Neuronal stem cell (in vitro differentiated cells): ENCODE data around the gene PRDM2.

Experiments
- DNase-seq: peaks from one replicate; pipeline ENCODE4 v3.0.0-alpha.2; 2013; ENCODE audit warnings: low spot score
- H2AFZ ChIP-seq: one replicate; pipeline ENCODE4 v1.6.1; 2013; ENCODE audit warnings: mild to moderate bottlenecking, low read length, inconsistent platforms
- H2AK5ac ChIP-seq: 2 replicates; pipeline ENCODE4 v1.6.1; 2013; ENCODE audit warnings: low read depth, mild to moderate bottlenecking, inconsistent platforms, low read length, moderate library complexity, mixed read lengths
- H2BK120ac ChIP-seq: 2 replicates; pipeline ENCODE4 v1.6.1; 2013; ENCODE audit warnings: low read depth, mild to moderate bottlenecking, inconsistent platforms, low read length, moderate library complexity, mixed read lengths
- H2BK12ac ChIP-seq: one replicate; pipeline ENCODE4 v1.6.1; 2013; ENCODE audit warnings: low read length, inconsistent platforms
- H2BK15ac ChIP-seq: 2 replicates; pipeline ENCODE4 v1.6.1; 2013; ENCODE audit warnings: mild to moderate bottlenecking, low read length, inconsistent platforms, mixed read lengths
- H2BK5ac ChIP-seq: one replicate; pipeline ENCODE4 v1.6.1; 2013; ENCODE audit warnings: inconsistent platforms, mild to moderate bottlenecking, low read length, moderate library complexity
- H3K14ac ChIP-seq: one replicate; pipeline ENCODE4 v1.6.1; 2013; ENCODE audit warnings: low read length, inconsistent platforms
- H3K18ac ChIP-seq: 2 replicates; pipeline ENCODE4 v1.6.1; 2013; ENCODE audit warnings: low read length, inconsistent platforms
- H3K23ac ChIP-seq: 2 replicates; pipeline ENCODE4 v1.6.1; 2013; ENCODE audit warnings: low read depth, mild to moderate bottlenecking, mixed read lengths, low read length, inconsistent platforms; ENCODE audit not compliant: poor library complexity
- H3K27ac ChIP-seq: replicated peaks from 3 replicates; pipeline ENCODE4 v1.5.1; 2013; ENCODE audit warnings: low read length, inconsistent platforms
- H3K27me3 ChIP-seq, 3 experiments: 2 replicates each; pipeline ENCODE4 v1.6.1; 2013; ENCODE audit warnings: low read length in 3 of 3, mild to moderate bottlenecking in 2 of 3, inconsistent platforms in 1 of 3, low read depth in 1 of 3, mixed read lengths in 1 of 3, moderate library complexity in 1 of 3; ENCODE audit not compliant: control insufficient read depth in 3 of 3, insufficient read depth in 3 of 3
- H3K36me3 ChIP-seq, 2 donors: replicated peaks in 1 of 2; 2 replicates each; pipeline ENCODE4 v1.6.1; 2013; ENCODE audit warnings: low read length in 2 of 2; ENCODE audit not compliant: control insufficient read depth in 2 of 2, insufficient read depth in 2 of 2
- H3K4ac ChIP-seq: 2 replicates; pipeline ENCODE4 v1.6.1; 2013; ENCODE audit warnings: inconsistent platforms, mild to moderate bottlenecking, low read length, moderate library complexity
- H3K4me1 ChIP-seq, 2 donors: 1 replicate in 1 of 2; 2 replicates in 1 of 2; pipeline ENCODE4 v1.6.1; 2013; ENCODE audit warnings: low read length in 2 of 2, low read depth in 1 of 2; ENCODE audit not compliant: control insufficient read depth in 2 of 2, insufficient read depth in 1 of 2
- H3K4me2 ChIP-seq: one replicate; pipeline ENCODE4 v1.6.1; 2013; ENCODE audit warnings: mild to moderate bottlenecking, low read length, inconsistent platforms; ENCODE audit not compliant: insufficient read depth, poor library complexity, severe bottlenecking
- H3K4me3 ChIP-seq, 2 donors: 2 replicates each; pipeline ENCODE4 v1.5.1; 2013; ENCODE audit warnings: low read length in 2 of 2, mild to moderate bottlenecking in 2 of 2, inconsistent platforms in 1 of 2, moderate library complexity in 1 of 2
- H3K79me1 ChIP-seq: one replicate; pipeline ENCODE4 v1.6.1; 2013; ENCODE audit warnings: low read depth, mild to moderate bottlenecking, inconsistent platforms, low read length, moderate library complexity
- H3K9ac ChIP-seq: one replicate; pipeline ENCODE4 v1.6.1; 2013; ENCODE audit warnings: mild to moderate bottlenecking, low read depth, low read length, inconsistent platforms; ENCODE audit not compliant: poor library complexity
- H3K9me3 ChIP-seq, 2 donors: replicated peaks in 1 of 2; 2 replicates each; pipeline versions ENCODE3 to v1.6.1; 2013; ENCODE audit warnings: low read length in 2 of 2, mild to moderate bottlenecking in 2 of 2, inconsistent platforms in 1 of 2, low read depth in 1 of 2, mixed read lengths in 1 of 2, moderate library complexity in 1 of 2; ENCODE audit not compliant: control insufficient read depth in 2 of 2, insufficient read depth in 1 of 2
- H4K8ac ChIP-seq: one replicate; pipeline ENCODE4 v1.6.1; 2013; ENCODE audit warnings: low read depth, mild to moderate bottlenecking, inconsistent platforms, low read length, moderate library complexity
- H4K91ac ChIP-seq: one replicate; pipeline ENCODE4 v1.6.1; 2013; ENCODE audit warnings: low read length, low read depth, mild to moderate bottlenecking, inconsistent platforms; ENCODE audit not compliant: poor library complexity
- WGBS, 2 donors: extraction: QIAGEN DNeasy Blood & Tissue Kit; methylation state at CpG; one replicate each; pipeline ENCODE4 v1.1.7; 2013; ENCODE audit warnings: missing lambda C conversion rate in 2 of 2, mixed read lengths in 1 of 2; ENCODE audit not compliant: insufficient read length in 2 of 2, insufficient replicate concordance in 1 of 2; ENCODE audit errors: extremely low coverage in 2 of 2; 5-methylcytosine and 5-hydroxymethylcytosine counted together

Gene PRDM2

DNA sequence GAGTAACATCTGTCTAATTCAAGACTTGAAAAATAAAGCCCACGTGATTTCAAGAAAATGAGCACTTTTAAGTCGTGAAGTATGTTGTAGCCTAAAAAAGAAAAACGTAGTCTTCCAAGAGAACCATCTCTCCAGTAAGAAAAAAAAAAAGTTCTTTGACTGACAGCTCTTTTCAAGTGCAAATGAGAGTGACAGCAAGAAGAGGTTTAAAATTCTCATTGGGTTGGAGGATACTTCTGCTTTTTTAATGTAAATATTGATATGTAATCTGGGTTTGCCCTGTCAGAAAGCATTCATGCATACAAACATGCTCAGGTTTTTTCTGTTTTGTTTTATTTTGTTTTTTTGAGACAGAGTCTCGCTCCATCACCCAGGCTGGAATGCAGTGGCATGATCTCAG is 32.3 kb upstream of the PRDM2 start:
- no peaks in the 10 kb centered on the region for H3K36me3 ChIP-seq
- no peak overlapping the region for H2BK15ac ChIP-seq
- H2AK5ac ChIP-seq = no peak overlapping the region
- H3K27ac ChIP-seq = no peak overlapping the region
- no peak overlapping the region for H4K8ac ChIP-seq
- no CpG with 5 or more reads among the region's 4 CpGs for WGBS, 2 donors
- H2BK12ac ChIP-seq = no peak overlapping the region
- H3K4ac ChIP-seq = no peak overlapping the region
- H3K9me3 ChIP-seq = no peaks in the 10 kb centered on the region
- no peak overlapping the region for H3K14ac ChIP-seq
- peaks cover 0 to 2% of the 10 kb centered on the region in 2 donors for H3K4me1 ChIP-seq
- H2BK120ac ChIP-seq = no peak overlapping the region
- H2BK5ac ChIP-seq = no peak overlapping the region
- no peaks in the 10 kb centered on the region for H3K27me3 ChIP-seq
- H4K91ac ChIP-seq = no peak overlapping the region
- H2AFZ ChIP-seq = no peak overlapping the region
- H3K79me1 ChIP-seq = no peaks in the 10 kb centered on the region
- no peak overlapping the region for H3K18ac ChIP-seq
- no peak overlapping the region for H3K4me2 ChIP-seq
- DNase-seq = no peak
- no peak overlapping the region for H3K9ac ChIP-seq
- H3K4me3 ChIP-seq = no peak overlapping the region
- no peak overlapping the region for H3K23ac ChIP-seq

DNA sequence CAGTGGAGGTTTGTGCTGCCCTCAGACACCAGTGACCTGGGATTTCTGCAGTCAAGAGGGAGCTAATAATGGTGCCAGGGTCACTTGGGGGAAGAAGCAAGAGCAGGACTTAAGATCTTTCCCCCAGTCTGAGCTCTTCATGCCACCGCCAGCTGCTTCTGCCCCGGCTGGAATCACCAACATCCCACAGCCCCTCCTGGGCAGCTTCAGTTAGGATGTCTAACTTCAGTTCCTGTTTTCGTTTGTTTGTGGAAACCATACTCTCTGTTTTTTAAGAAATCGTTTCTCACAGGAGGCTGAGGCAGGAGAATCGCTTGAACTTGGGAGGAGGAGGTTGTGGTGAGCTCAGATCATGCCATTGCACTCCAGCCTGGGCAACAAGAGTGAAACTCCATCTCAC is 25.6 kb upstream of the PRDM2 start:
- H3K4me1 ChIP-seq = no peaks in the 10 kb centered on the region
- no peak overlapping the region for H3K23ac ChIP-seq
- no peaks in the 10 kb centered on the region for H3K27me3 ChIP-seq
- H4K91ac ChIP-seq = no peak overlapping the region
- no peak overlapping the region for H2AFZ ChIP-seq
- WGBS, 2 donors = no CpG with 5 or more reads among the region's 5 CpGs
- no peak overlapping the region for H2AK5ac ChIP-seq
- H3K9me3 ChIP-seq = no peaks in the 10 kb centered on the region
- H4K8ac ChIP-seq = no peak overlapping the region
- no peak overlapping the region for H3K4ac ChIP-seq
- no peak overlapping the region for H3K4me3 ChIP-seq
- H3K9ac ChIP-seq = no peak overlapping the region
- no peaks in the 10 kb centered on the region for H3K36me3 ChIP-seq
- H2BK5ac ChIP-seq = no peak overlapping the region
- H3K18ac ChIP-seq = no peak overlapping the region
- H3K14ac ChIP-seq = no peak overlapping the region
- no peak overlapping the region for H2BK15ac ChIP-seq
- H3K27ac ChIP-seq = no peak overlapping the region
- no peaks in the 10 kb centered on the region for H3K79me1 ChIP-seq
- H2BK120ac ChIP-seq = no peak overlapping the region
- no peak overlapping the region for H3K4me2 ChIP-seq
- no peak for DNase-seq
- H2BK12ac ChIP-seq = no peak overlapping the region

DNA sequence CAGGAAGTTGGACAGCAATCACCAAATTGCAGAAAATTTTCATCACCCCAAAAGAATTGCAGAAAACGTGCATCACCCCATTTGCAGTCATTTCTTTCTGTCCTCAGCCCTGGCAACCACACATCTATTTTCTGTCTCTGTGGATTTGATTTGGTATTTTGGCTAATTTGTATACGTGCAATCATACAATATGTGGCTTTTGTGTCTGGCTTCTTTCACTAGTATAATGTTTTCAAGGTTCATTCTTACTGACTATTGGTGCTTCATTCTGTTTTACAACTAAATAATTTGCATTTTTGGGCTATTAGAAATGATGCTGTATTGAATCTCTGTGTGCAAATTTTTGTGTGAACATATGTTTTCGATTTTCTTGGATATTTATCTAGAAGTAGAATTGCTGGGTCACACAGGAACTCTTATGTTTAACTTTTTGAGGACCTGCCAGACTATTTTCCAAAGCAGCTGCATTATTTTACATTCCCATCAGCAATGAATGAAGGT is 24.8 kb upstream of the PRDM2 start:
- H3K4me2 ChIP-seq = no peak overlapping the region
- no peak overlapping the region for H3K4ac ChIP-seq
- no peaks in the 10 kb centered on the region for H3K79me1 ChIP-seq
- no peaks in the 10 kb centered on the region for H3K27me3 ChIP-seq
- H4K91ac ChIP-seq = no peak overlapping the region
- no peak overlapping the region for H3K27ac ChIP-seq
- H3K18ac ChIP-seq = no peak overlapping the region
- H2AFZ ChIP-seq = no peak overlapping the region
- no peak overlapping the region for H2BK120ac ChIP-seq
- WGBS, 2 donors = no CpG with 5 or more reads among the region's 3 CpGs
- no peaks in the 10 kb centered on the region for H3K9me3 ChIP-seq
- H3K14ac ChIP-seq = no peak overlapping the region
- H2AK5ac ChIP-seq = no peak overlapping the region
- no peak overlapping the region for H3K23ac ChIP-seq
- no peaks in the 10 kb centered on the region for H3K4me1 ChIP-seq
- no peak overlapping the region for H3K4me3 ChIP-seq
- H3K9ac ChIP-seq = no peak overlapping the region
- H4K8ac ChIP-seq = no peak overlapping the region
- no peak overlapping the region for H2BK15ac ChIP-seq
- DNase-seq = no peak
- no peaks in the 10 kb centered on the region for H3K36me3 ChIP-seq
- H2BK12ac ChIP-seq = no peak overlapping the region
- H2BK5ac ChIP-seq = no peak overlapping the region

DNA sequence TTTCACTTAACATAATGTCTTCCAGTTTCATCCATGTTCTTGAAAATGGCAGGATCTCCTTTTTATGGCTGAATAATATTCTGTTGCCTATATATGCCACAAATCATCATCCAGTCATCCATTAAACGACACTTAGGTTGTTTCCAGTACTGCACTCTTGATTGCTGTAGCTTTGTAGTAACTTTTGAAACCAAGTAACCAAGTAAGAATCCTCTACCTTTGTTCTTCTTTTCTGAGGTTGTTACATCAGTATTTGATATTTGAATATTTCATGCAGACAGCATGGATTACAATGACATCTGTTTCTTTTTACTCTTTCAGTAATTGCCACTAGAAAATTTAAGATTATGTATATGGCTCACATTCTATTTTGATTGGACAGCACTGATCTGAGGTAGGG is 22.1 kb upstream of the PRDM2 start:
- no peak overlapping the region for H2BK5ac ChIP-seq
- H3K9ac ChIP-seq = no peak overlapping the region
- H3K4me1 ChIP-seq = no peaks in the 10 kb centered on the region
- no peak for DNase-seq
- H2AFZ ChIP-seq = no peak overlapping the region
- no peak overlapping the region for H2AK5ac ChIP-seq
- H3K27me3 ChIP-seq = no peaks in the 10 kb centered on the region
- H3K23ac ChIP-seq = no peak overlapping the region
- no peak overlapping the region for H2BK15ac ChIP-seq
- no peak overlapping the region for H3K4me3 ChIP-seq
- no peaks in the 10 kb centered on the region for H3K79me1 ChIP-seq
- H3K9me3 ChIP-seq = no peaks in the 10 kb centered on the region
- WGBS, 2 donors = no CpG with 5 or more reads among the region's 1 CpG
- H3K27ac ChIP-seq = no peak overlapping the region
- H3K4me2 ChIP-seq = no peak overlapping the region
- no peak overlapping the region for H4K91ac ChIP-seq
- H4K8ac ChIP-seq = no peak overlapping the region
- no peak overlapping the region for H2BK120ac ChIP-seq
- H3K14ac ChIP-seq = no peak overlapping the region
- H3K36me3 ChIP-seq = no peaks in the 10 kb centered on the region
- H3K18ac ChIP-seq = no peak overlapping the region
- H2BK12ac ChIP-seq = no peak overlapping the region
- no peak overlapping the region for H3K4ac ChIP-seq
